Fibroblast of lung (primary cell): Measurements from ENCODE around the gene WBP2. TPM values are rescaled to one million over a fixed set of nuclear protein-coding genes. Genes with fewer than 3 reads are reported as not detected.

ENCODE experiments used
- DNase-seq, 2 donors: peaks; one replicate each; pipeline versions ENCODE4 v3.0.0 to v3.0.0-alpha.2; 2010; ENCODE audit warnings: low read depth in 2 of 2
- H2AFZ ChIP-seq: 2 replicates; pipeline ENCODE4 v1.5.1; 2012; ENCODE audit warnings: low read length, control low read depth, inconsistent platforms
- H3K27ac ChIP-seq: 2 replicates; pipeline ENCODE4 v1.5.1; 2011; ENCODE audit warnings: low read length, control low read depth; ENCODE audit not compliant: insufficient read depth
- H3K27me3 ChIP-seq: 2 replicates; pipeline ENCODE4 v1.5.1; 2011; ENCODE audit warnings: mild to moderate bottlenecking, low read length; ENCODE audit not compliant: control insufficient read depth, insufficient read depth
- H3K36me3 ChIP-seq: 2 replicates; pipeline ENCODE4 v1.5.1; 2011; ENCODE audit warnings: low read length; ENCODE audit not compliant: control insufficient read depth, insufficient read depth
- H3K4me1 ChIP-seq: 2 replicates; pipeline ENCODE4 v1.5.1; 2011; ENCODE audit warnings: low read length; ENCODE audit not compliant: control insufficient read depth, insufficient read depth; ENCODE audit errors: extremely low read depth
- H3K4me2 ChIP-seq: 2 replicates; pipeline ENCODE4 v1.5.1; 2011; ENCODE audit warnings: low read length, control low read depth; ENCODE audit not compliant: insufficient read depth; ENCODE audit errors: extremely low read depth
- H3K4me3 ChIP-seq, 4 experiments: fragments of 200-600 bp in 1 of 4; sonication (generic) in 1 of 4; replicated peaks in 1 of 4; 2 replicates each; pipeline ENCODE4 v1.5.1; 2011 to 2016; ENCODE audit warnings: low read length in 4 of 4, low read depth in 3 of 4, mild to moderate bottlenecking in 3 of 4, control low read depth in 2 of 4, inconsistent platforms in 1 of 4, mixed read lengths in 1 of 4; ENCODE audit not compliant: insufficient read depth in 1 of 4; ENCODE audit errors: control extremely low read depth in 1 of 4
- H3K79me2 ChIP-seq: 2 replicates; pipeline ENCODE4 v1.5.1; 2012; ENCODE audit warnings: mild to moderate bottlenecking, low read length, inconsistent platforms; ENCODE audit not compliant: control insufficient read depth, insufficient read depth
- H3K9ac ChIP-seq: 2 replicates; pipeline ENCODE4 v1.5.1; 2011; ENCODE audit warnings: mild to moderate bottlenecking, low read length, control low read depth; ENCODE audit not compliant: insufficient read depth
- H3K9me3 ChIP-seq: 2 replicates; pipeline ENCODE4 v1.5.1; 2012; ENCODE audit warnings: low read depth, low read length; ENCODE audit not compliant: control insufficient read depth, insufficient read depth
- H4K20me1 ChIP-seq: 2 replicates; pipeline ENCODE4 v1.5.1; 2011; ENCODE audit warnings: low read length; ENCODE audit not compliant: control insufficient read depth, insufficient read depth; ENCODE audit errors: extremely low read depth
- EZH2 ChIP-seq: IDR thresholded peaks from 2 replicates; pipeline ENCODE4 v1.5.1; 2012; ENCODE audit warnings: low read length, control low read depth, mild to moderate bottlenecking; ENCODE audit errors: missing control alignments
- polyA plus RNA-seq, 2 donors: library from polyadenylated mRNA; depleted of rRNA in 1 of 2; stranded (reverse) in 1 of 2; unstranded in 1 of 2; fragments of >200 nt; gene quantifications; 2 replicates each; pipeline ENCODE4 v1.2.1, GENCODE V29; 2011 to 2012; ENCODE audit warnings: missing spikeins in 1 of 2
- total RNA-seq: library from RNA; depleted of rRNA; stranded (reverse); fragments of >200 nt; gene quantifications from 2 replicates; pipeline ENCODE4 v1.2.1, GENCODE V29; 2014
- TF ChIP-seq, protein P1 (sequence below), 2 donors: IDR thresholded peaks in 1 of 2; conservative IDR thresholded peaks in 1 of 2; 1 replicate in 1 of 2; 2 replicates in 1 of 2; pipeline ENCODE4 v1.5.1; 2011 to 2012; ENCODE audit warnings: low read length in 2 of 2, control low read depth in 1 of 2, inconsistent platforms in 1 of 2, low read depth in 1 of 2, mild to moderate bottlenecking in 1 of 2

The WBP2 gene
- total and polyA plus RNA-seq, 2 donors (not counting 1 experiment from before 2014, with no cell fraction given) = 39.5 to 53.4 TPM

DNA sequence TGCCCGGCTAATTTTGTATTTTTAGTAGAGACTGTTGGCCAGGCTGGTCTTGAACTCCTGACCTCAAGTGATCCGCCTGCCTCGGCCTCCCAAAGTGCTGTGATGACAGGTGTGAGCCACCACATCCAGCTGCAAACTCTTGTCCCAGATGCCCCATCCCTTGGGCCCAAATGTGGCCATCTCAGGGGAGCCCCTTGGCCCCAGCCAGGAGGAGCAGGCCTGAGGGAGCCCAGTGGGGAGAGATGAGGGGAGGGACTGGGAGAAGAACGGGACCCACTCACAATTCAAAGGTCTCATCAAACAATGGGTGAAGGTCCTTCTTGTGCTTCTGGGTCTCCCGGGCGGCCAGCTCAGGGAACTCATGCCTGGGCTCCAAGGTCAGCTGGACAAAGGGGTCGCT is 25.4 kb downstream of the WBP2 start:
- Histone ChIP-seq H3K9me3 (no peaks in the 10 kb centered on the region), H3K36me3 (peaks cover 3% of the 10 kb centered on the region), H3K27me3 (no peaks in the 10 kb centered on the region), H3K4me2 (no peak overlapping the region), H3K4me3 (no peak overlapping the region), H2AFZ (no peak overlapping the region), H3K27ac (no peak overlapping the region), H3K9ac (no peak overlapping the region), H4K20me1 (no peaks in the 10 kb centered on the region), H3K79me2 (no peaks in the 10 kb centered on the region), H3K4me1 (no peaks in the 10 kb centered on the region)
- no peak for DNase-seq
- TF ChIP-seq EZH2 = no peak
- TF ChIP-seq, protein P1, sequence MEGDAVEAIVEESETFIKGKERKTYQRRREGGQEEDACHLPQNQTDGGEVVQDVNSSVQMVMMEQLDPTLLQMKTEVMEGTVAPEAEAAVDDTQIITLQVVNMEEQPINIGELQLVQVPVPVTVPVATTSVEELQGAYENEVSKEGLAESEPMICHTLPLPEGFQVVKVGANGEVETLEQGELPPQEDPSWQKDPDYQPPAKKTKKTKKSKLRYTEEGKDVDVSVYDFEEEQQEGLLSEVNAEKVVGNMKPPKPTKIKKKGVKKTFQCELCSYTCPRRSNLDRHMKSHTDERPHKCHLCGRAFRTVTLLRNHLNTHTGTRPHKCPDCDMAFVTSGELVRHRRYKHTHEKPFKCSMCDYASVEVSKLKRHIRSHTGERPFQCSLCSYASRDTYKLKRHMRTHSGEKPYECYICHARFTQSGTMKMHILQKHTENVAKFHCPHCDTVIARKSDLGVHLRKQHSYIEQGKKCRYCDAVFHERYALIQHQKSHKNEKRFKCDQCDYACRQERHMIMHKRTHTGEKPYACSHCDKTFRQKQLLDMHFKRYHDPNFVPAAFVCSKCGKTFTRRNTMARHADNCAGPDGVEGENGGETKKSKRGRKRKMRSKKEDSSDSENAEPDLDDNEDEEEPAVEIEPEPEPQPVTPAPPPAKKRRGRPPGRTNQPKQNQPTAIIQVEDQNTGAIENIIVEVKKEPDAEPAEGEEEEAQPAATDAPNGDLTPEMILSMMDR (conservative IDR thresholded peaks at IDR 0.05 in 1 of 2, IDR thresholded peaks at IDR 0.05 in 1 of 2; ENCODE audit: low read depth in 1 of 2, low read length in 2 of 2) = no peak

DNA sequence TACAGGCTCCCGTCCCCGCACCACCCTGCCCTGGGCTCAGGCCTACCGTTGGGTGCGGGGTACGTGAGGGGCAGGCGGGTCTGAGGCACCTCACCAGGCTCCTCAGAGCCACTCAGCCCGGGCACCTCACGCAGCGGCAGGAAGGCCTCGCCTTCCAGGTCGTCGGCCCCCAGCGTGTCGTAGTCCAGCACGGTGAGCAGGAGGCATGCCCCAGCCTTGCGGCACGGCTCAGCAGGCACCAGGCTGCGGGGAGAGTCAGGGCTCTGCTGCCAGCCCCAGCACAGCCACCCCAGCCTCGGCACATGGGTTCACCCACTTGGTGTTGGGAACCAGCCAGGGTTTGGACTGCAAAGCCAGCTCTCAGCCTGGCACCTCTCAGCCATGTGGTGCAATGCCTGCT is 26.4 kb downstream of the WBP2 start:
- Histone ChIP-seq H4K20me1 (no peaks in the 10 kb centered on the region), H3K9ac (no peak overlapping the region), H3K36me3 (peaks cover 5% of the 10 kb centered on the region), H3K27ac (no peak overlapping the region), H3K27me3 (no peaks in the 10 kb centered on the region), H3K79me2 (no peaks in the 10 kb centered on the region), H3K4me1 (no peaks in the 10 kb centered on the region), H2AFZ (no peak overlapping the region), H3K4me2 (no peak overlapping the region), H3K9me3 (no peaks in the 10 kb centered on the region), H3K4me3 (no peak overlapping the region)
- DNase-seq = no peak
- no peak for TF ChIP-seq EZH2
- TF ChIP-seq, protein P1 (conservative IDR thresholded peaks at IDR 0.05 in 1 of 2, IDR thresholded peaks at IDR 0.05 in 1 of 2; ENCODE audit: low read depth in 1 of 2, low read length in 2 of 2) = no peak

DNA sequence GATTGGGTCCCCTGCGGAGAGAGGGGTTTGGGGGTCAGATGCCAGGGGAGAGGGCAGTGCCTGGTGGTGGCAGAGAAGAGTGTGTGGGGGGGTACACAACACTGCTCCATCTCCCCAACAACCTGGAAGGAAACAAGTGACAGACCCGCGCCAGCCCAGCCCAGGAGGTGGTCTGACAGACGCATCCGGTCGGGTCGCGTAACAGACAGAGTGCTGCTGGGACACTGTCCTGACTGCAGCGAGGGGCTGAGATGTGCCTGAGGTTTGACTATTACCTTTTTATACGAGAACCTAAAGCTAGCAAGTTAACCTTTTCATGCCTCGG is 27.1 kb downstream of the WBP2 start:
- no peak for DNase-seq
- Histone ChIP-seq H4K20me1 (no peaks in the 10 kb centered on the region), H3K79me2 (no peaks in the 10 kb centered on the region), H3K4me2 (no peak overlapping the region), H3K9ac (no peak overlapping the region), H3K4me1 (no peaks in the 10 kb centered on the region), H2AFZ (no peak overlapping the region), H3K27ac (no peak overlapping the region), H3K4me3 (no peak overlapping the region), H3K27me3 (no peaks in the 10 kb centered on the region), H3K36me3 (peaks cover 5% of the 10 kb centered on the region), H3K9me3 (no peaks in the 10 kb centered on the region)
- no peak for TF ChIP-seq EZH2
- TF ChIP-seq, protein P1 (conservative IDR thresholded peaks at IDR 0.05 in 1 of 2, IDR thresholded peaks at IDR 0.05 in 1 of 2; ENCODE audit: low read depth in 1 of 2, low read length in 2 of 2) = no peak
